ENCODE data around the gene SPATA24. TPM values are rescaled to one million over a fixed set of nuclear protein-coding genes. Genes with fewer than 3 reads are reported as not detected.

The SPATA24 gene, protein sequence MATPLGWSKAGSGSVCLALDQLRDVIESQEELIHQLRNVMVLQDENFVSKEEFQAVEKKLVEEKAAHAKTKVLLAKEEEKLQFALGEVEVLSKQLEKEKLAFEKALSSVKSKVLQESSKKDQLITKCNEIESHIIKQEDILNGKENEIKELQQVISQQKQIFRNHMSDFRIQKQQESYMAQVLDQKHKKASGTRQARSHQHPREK
- polyA plus RNA-seq, result 10 to 100 TPM in 2 of 4 donors, 1 to 10 TPM in 2; 7.2 to 15.1 (median 10.7) TPM
- long read RNA-seq, donor 1, transcript SPATA24-203 (4 exons, 646 nt), result major isoform, 6 of 7 reads
- long read RNA-seq, donor 1, partial matches to known transcripts, result 0 of 7 reads
- long read RNA-seq, donor 1, other reads (novel, unspliced or antisense), result 0 of 7 reads
- long read RNA-seq, donor 2, partial matches to known transcripts, result 0 of 4 reads
- long read RNA-seq, donor 2, other reads (novel, unspliced or antisense), result 0 of 4 reads
- long read RNA-seq, donor 3, partial matches to known transcripts, result 0 of 2 reads
- long read RNA-seq, donor 3, other reads (novel, unspliced or antisense), result 0 of 2 reads
- long read RNA-seq, donor 4, result 0 reads
- long read RNA-seq, donor 5, result 0 reads
- long read RNA-seq, donor 6, partial matches to known transcripts, result 0 of 3 reads
- long read RNA-seq, donor 6, other reads (novel, unspliced or antisense), result 0 of 3 reads
- long read RNA-seq, donor 7, transcript SPATA24-203 (4 exons, 646 nt), result major isoform, 9 of 11 reads
- long read RNA-seq, donor 7, partial matches to known transcripts, result 0 of 11 reads
- long read RNA-seq, donor 7, other reads (novel, unspliced or antisense), result 0 of 11 reads
- long read RNA-seq, donor 8, result 0 reads
- long read RNA-seq, donor 9, partial matches to known transcripts, result 0 of 1 reads
- long read RNA-seq, donor 9, other reads (novel, unspliced or antisense), result 0 of 1 reads
- long read RNA-seq, donor 10, partial matches to known transcripts, result 0 of 3 reads
- long read RNA-seq, donor 10, other reads (novel, unspliced or antisense), result 0 of 3 reads

DNA sequence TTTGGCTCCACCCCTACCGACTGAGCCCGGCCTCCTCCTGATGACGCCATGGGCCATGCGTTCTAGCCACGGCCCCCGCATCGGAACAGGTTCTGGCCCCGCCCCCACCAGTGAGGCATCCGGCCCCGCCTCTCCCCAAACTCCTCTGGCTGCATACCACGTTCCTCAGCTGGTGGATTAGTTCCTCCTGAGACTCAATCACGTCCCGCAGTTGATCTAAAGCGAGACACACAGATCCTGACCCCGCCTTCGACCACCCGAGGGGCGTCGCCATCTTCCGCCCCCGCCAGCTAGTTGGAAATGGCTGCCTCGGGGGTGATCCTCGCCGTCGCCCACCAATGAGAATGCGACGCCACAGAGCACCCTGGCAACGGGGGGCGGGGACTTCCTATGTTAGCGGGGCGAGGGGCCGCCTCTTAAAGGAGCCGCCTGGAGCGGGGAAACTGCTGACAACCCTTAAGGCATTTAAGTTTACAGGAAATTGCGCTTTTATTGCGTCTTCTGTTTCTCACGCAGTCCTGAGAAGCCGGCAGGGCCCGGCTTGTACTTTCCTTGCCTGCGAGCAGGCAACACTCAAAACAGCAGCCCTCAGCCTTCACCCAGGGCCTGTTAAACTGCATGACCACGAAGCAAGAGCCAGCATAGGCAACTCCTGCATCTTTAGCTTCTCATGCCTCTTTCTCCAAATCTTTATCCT lies at the start of gene SPATA24:
Gene SPATA24 (minus strand): TSS at position 303 of the 697 bp plus-strand sequence. CDS start 29 bp downstream, at position 274.
- Histone ChIP-seq H3K36me3 (ENCODE audit: control insufficient read depth in 3 of 3, insufficient read depth in 2 of 3, low read depth in 1 of 3, low read length in 3 of 3) (peaks cover 0 to 22% (median 0%) of the 10 kb centered on the region in 3 donors), H3K9me3 (ENCODE audit: control insufficient read depth in 2 of 2, insufficient read depth in 1 of 2, low read depth in 1 of 2, low read length in 1 of 2) (no peaks in the 10 kb centered on the region), H3K27ac (ENCODE audit: low read depth in 1 of 3, low read length in 2 of 3) (peak within 1 kb of the TSS; percentile 60 to 94 (median 91)), H3K4me3 (ENCODE audit: low read depth in 1 of 3, low read length in 3 of 3) (peak within 1 kb of the TSS; percentile 41 to 74 (median 49)), H3K27me3 (ENCODE audit: control insufficient read depth in 3 of 3, insufficient read depth in 3 of 3, low read length in 3 of 3) (no peaks in the 10 kb centered on the region), H3K4me1 (ENCODE audit: control insufficient read depth in 3 of 3, insufficient read depth in 2 of 3, low read depth in 1 of 3, low read length in 2 of 3) (peaks cover 0 to 30% (median 6%) of the 10 kb centered on the region in 3 donors)
- DNase-seq, result peak; percentile 98
- 0 to 1% (median 1%) methylated on average over 41 of the region's 41 CpGs for WGBS, 3 donors
- no peak for FAIRE-seq

DNA sequence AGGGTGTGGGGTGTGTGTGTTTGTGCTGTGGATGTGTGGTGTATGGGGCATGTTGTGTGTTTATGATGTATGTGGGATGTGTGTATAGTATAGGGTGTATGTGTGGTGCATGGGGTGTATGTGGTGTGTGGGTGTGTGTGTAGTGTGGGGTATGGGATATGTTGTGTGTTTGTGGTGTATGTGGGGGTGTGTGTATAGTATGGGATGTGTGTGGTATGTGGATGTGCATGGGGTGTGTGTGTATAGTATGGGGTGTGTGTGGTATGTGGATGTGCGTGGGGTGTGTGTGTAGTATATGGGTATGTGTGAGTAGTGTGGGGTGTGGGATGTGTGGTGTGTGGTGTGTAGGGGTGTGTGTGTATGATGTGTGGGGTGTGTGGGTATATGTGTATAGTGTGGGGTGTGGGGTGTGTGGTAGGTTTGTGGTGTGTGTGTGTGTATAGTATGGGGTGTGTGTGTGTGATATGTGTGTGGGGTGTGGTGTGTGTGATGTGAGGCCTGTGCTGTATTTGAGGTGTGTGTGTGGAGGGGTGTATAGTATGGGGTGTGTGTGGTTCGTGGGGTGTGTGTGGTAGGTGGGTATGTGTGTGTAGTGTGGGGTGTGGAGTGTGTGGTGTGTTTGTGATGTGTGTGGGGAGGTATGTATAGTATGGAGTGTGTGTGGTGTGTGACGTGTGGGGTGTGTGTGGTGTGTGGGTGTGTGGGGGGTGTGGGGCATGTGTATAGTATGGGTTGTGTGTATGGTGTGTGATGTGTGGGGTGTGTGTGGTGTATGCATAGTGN lies 48.2 kb upstream of the SPATA24 start:
- Histone ChIP-seq H3K27ac (ENCODE audit: low read depth in 1 of 3, low read length in 2 of 3) (no peak overlapping the region), H3K9me3 (ENCODE audit: control insufficient read depth in 2 of 2, insufficient read depth in 1 of 2, low read depth in 1 of 2, low read length in 1 of 2) (no peaks in the 10 kb centered on the region), H3K36me3 (ENCODE audit: control insufficient read depth in 3 of 3, insufficient read depth in 2 of 3, low read depth in 1 of 3, low read length in 3 of 3) (no peaks in the 10 kb centered on the region), H3K4me1 (ENCODE audit: control insufficient read depth in 3 of 3, insufficient read depth in 2 of 3, low read depth in 1 of 3, low read length in 2 of 3) (no peaks in the 10 kb centered on the region), H3K4me3 (ENCODE audit: low read depth in 1 of 3, low read length in 3 of 3) (no peak overlapping the region), H3K27me3 (ENCODE audit: control insufficient read depth in 3 of 3, insufficient read depth in 3 of 3, low read length in 3 of 3) (no peaks in the 10 kb centered on the region)
- DNase-seq (no peak), FAIRE-seq (no peak)
- 68 to 84% (median 79%) methylated on average over 3 of the region's 3 CpGs for WGBS, 3 donors

DNA sequence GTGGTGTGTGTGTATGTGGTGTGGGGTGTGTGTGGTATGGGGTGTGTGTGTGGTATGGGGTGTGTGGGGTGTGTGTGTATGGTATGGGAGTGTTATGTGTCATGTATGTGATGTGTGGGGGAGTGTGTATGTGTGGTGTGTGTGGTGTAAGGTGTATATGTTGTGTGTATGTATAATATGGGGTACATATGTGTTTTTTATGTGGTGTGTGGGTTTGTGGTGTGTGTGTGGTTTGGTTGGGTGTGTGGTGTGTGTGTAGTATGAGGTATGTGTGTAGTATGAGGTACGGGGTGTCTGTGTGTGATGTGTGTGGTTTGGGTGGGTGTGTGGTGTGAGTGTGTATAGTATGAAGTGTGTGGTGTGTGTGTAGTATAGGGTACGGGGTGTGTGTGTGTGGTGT lies 47.3 kb upstream of the SPATA24 start:
- WGBS, 3 donors, result 76 to 98% (median 87%) methylated on average over 2 of the region's 2 CpGs
- FAIRE-seq, result no peak
- no peak overlapping the region for H3K4me3 ChIP-seq (ENCODE audit: low read depth in 1 of 3, low read length in 3 of 3)
- no peaks in the 10 kb centered on the region for H3K9me3 ChIP-seq (ENCODE audit: control insufficient read depth in 2 of 2, insufficient read depth in 1 of 2, low read depth in 1 of 2, low read length in 1 of 2)
- H3K4me1 ChIP-seq (ENCODE audit: control insufficient read depth in 3 of 3, insufficient read depth in 2 of 3, low read depth in 1 of 3, low read length in 2 of 3), result no peaks in the 10 kb centered on the region
- H3K27me3 ChIP-seq (ENCODE audit: control insufficient read depth in 3 of 3, insufficient read depth in 3 of 3, low read length in 3 of 3), result no peaks in the 10 kb centered on the region
- no peaks in the 10 kb centered on the region for H3K36me3 ChIP-seq (ENCODE audit: control insufficient read depth in 3 of 3, insufficient read depth in 2 of 3, low read depth in 1 of 3, low read length in 3 of 3)
- no peak for DNase-seq
- H3K27ac ChIP-seq (ENCODE audit: low read depth in 1 of 3, low read length in 2 of 3), result no peak overlapping the region

DNA sequence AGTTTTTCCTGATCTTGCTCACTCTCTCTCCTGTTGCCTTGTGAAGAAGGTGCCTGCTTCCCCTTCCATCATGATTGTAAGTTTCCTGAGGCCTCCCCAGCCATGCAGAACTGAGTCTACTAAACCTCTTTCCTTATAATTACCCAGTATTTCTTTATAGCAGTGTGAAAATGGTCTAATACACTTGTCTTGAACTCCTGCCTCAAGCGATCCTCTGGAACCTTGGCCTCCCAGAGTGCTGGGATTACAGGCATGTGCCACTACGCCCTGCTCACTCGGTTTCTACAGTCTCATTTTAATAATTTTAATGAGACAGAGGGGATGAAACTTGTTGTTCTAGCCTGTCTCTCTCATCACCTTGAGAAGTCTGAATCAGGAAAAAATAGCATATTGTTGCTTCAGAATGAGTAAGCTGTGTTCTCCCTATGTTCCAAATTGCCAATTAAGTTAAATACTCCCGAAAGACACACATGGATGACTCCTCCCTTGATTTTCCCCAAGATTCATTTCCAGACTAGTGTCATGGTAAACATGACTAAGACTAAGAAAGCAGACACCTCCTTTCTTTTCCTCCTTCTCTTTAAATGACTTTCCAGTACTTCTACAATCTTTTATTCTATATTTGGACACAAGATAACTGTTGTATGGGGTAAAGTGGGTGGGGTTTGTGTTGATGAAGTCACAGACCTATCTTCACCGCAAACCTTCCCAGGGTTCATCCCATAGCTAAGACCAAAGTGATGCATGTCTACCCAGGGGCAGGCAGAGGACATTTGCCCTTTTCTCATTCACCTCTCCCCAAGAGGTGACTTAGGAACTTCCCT lies 43.3 kb upstream of the SPATA24 start:
- FAIRE-seq, result no peak
- WGBS, 3 donors, result 72 to 85% (median 85%) methylated on average over 5 of the region's 5 CpGs
- no peak overlapping the region for H3K27ac ChIP-seq (ENCODE audit: low read depth in 1 of 3, low read length in 2 of 3)
- H3K4me1 ChIP-seq (ENCODE audit: control insufficient read depth in 3 of 3, insufficient read depth in 2 of 3, low read depth in 1 of 3, low read length in 2 of 3), result no peaks in the 10 kb centered on the region
- no peak overlapping the region for H3K4me3 ChIP-seq (ENCODE audit: low read depth in 1 of 3, low read length in 3 of 3)
- H3K27me3 ChIP-seq (ENCODE audit: control insufficient read depth in 3 of 3, insufficient read depth in 3 of 3, low read length in 3 of 3), result peaks cover 0 to 12% (median 0%) of the 10 kb centered on the region in 3 donors
- no peaks in the 10 kb centered on the region for H3K9me3 ChIP-seq (ENCODE audit: control insufficient read depth in 2 of 2, insufficient read depth in 1 of 2, low read depth in 1 of 2, low read length in 1 of 2)
- DNase-seq, result no peak
- H3K36me3 ChIP-seq (ENCODE audit: control insufficient read depth in 3 of 3, insufficient read depth in 2 of 3, low read depth in 1 of 3, low read length in 3 of 3), result no peaks in the 10 kb centered on the region

DNA sequence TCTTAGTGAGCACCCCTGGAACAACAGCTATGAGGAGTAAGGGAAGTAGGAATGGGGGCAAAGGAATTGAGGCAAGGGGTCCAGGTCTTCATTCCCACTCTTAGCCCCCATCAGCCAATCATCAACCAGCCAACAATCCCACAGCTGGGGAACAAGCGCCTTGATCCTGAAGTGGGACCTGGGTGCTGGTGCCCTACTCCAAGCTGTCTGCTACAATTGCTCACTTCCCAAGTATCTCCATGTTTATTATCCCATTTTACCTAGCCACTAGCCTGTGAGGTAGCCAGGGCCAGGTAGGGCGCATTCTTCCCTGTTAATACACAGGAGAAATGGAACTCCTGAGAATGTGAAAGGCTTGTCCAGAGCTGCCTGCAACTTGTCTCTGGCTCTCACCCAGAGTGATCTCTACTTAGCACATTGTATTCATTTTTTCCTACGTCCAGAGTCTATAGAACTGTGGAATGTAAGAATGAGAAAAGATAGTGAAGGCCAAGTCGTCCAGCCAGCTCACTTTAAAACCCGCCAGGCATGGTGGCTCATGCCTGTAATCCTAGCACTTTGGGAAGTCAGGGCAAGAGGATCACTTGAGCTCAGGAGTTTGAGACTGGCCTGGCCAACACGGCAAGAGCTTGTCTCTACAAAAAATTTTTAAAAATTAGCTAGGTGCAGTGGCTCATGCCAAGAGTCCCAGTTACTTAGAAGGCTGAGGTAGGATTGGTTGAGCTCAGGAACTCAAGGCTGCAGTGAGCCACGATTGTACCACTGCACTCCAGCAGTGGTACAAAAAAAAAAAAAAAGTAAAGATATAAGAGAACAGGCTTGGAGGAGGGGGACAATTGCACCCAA lies 41.7 kb upstream of the SPATA24 start:
- 67 to 75% (median 73%) methylated on average over 7 of the region's 7 CpGs for WGBS, 3 donors
- Histone ChIP-seq H3K4me1 (ENCODE audit: control insufficient read depth in 3 of 3, insufficient read depth in 2 of 3, low read depth in 1 of 3, low read length in 2 of 3) (no peaks in the 10 kb centered on the region), H3K27ac (ENCODE audit: low read depth in 1 of 3, low read length in 2 of 3) (no peak overlapping the region), H3K9me3 (ENCODE audit: control insufficient read depth in 2 of 2, insufficient read depth in 1 of 2, low read depth in 1 of 2, low read length in 1 of 2) (no peaks in the 10 kb centered on the region), H3K27me3 (ENCODE audit: control insufficient read depth in 3 of 3, insufficient read depth in 3 of 3, low read length in 3 of 3) (peaks cover 0 to 12% (median 0%) of the 10 kb centered on the region in 3 donors), H3K36me3 (ENCODE audit: control insufficient read depth in 3 of 3, insufficient read depth in 2 of 3, low read depth in 1 of 3, low read length in 3 of 3) (no peaks in the 10 kb centered on the region), H3K4me3 (ENCODE audit: low read depth in 1 of 3, low read length in 3 of 3) (no peak overlapping the region)
- DNase-seq, result no peak
- no peak for FAIRE-seq

DNA sequence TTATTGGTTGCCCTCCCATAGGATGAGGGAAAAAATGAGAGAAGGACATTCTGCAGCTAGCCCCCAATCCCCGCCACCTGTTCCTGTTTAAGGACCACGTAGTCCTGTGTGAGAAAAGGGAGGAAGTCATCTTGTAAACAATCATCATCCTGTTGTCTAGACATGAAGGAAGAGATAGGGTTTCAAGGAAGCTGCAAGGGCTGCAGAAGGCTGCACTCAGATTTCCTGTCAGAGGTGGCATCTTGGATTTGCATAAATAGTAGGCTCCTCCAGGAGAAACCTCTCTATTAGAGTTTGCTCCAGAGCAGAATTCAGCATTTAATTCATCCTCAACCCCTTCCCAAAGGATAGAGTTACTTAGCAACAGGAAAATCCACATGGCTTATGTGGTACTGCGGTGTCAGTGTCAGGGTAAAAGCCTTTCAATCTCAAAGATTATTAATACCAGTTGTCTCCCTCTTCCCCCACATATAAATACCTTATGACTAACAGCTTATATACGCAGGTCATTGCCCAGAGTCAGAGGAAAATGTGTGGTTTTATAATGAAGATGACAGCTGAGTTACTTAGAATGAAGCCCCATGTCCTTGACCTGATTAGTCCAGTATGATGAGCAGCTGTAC lies 40.1 kb upstream of the SPATA24 start:
- FAIRE-seq, result no peak

More for the DNA sequence above, 40.1 kb upstream of the SPATA24 start:
- H3K4me3 ChIP-seq (ENCODE audit: low read depth in 1 of 3, low read length in 3 of 3), result no peak overlapping the region
- H3K27ac ChIP-seq (ENCODE audit: low read depth in 1 of 3, low read length in 2 of 3), result peak overlapping the region in 1 of 3 donors; percentile 33
- WGBS, 3 donors, result 58 to 76% (median 62%) methylated on average over 4 of the region's 4 CpGs
- no peak for DNase-seq
- peaks cover 0 to 12% (median 0%) of the 10 kb centered on the region in 3 donors for H3K27me3 ChIP-seq (ENCODE audit: control insufficient read depth in 3 of 3, insufficient read depth in 3 of 3, low read length in 3 of 3)
- no peaks in the 10 kb centered on the region for H3K36me3 ChIP-seq (ENCODE audit: control insufficient read depth in 3 of 3, insufficient read depth in 2 of 3, low read depth in 1 of 3, low read length in 3 of 3)
- no peaks in the 10 kb centered on the region for H3K9me3 ChIP-seq (ENCODE audit: control insufficient read depth in 2 of 2, insufficient read depth in 1 of 2, low read depth in 1 of 2, low read length in 1 of 2)
- H3K4me1 ChIP-seq (ENCODE audit: control insufficient read depth in 3 of 3, insufficient read depth in 2 of 3, low read depth in 1 of 3, low read length in 2 of 3), result peaks cover 0 to 6% (median 0%) of the 10 kb centered on the region in 3 donors

All from small intestine (tissue), 16 donors.